Prostate gland (tissue), 2 donors: ENCODE results near the gene ALK.

Experiments used
- CTCF ChIP-seq, 4 experiments: fragments of 200-600 bp in 2 of 4; fragments of 450-650 bp in 2 of 4; sonication (generic) in 2 of 4; IDR thresholded peaks; 1 replicate in 3 of 4; 2 replicates in 1 of 4; pipeline ENCODE4 v1.5.1; 2016 to 2019; ENCODE audit warnings: antibody characterized with exemption in 4 of 4, mild to moderate bottlenecking in 2 of 4, moderate library complexity in 2 of 4
- POLR2A ChIP-seq: fragments of 450-650 bp; IDR thresholded peaks from one replicate; pipeline ENCODE4 v1.6.1; 2016; ENCODE audit warnings: antibody characterized with exemption, mild to moderate bottlenecking
- POLR2AphosphoS5 ChIP-seq: sonication (generic); formaldehyde crosslinking; IDR thresholded peaks from one replicate; pipeline ENCODE4 v1.6.1; 2017; ENCODE audit warnings: antibody characterized with exemption

DNA sequence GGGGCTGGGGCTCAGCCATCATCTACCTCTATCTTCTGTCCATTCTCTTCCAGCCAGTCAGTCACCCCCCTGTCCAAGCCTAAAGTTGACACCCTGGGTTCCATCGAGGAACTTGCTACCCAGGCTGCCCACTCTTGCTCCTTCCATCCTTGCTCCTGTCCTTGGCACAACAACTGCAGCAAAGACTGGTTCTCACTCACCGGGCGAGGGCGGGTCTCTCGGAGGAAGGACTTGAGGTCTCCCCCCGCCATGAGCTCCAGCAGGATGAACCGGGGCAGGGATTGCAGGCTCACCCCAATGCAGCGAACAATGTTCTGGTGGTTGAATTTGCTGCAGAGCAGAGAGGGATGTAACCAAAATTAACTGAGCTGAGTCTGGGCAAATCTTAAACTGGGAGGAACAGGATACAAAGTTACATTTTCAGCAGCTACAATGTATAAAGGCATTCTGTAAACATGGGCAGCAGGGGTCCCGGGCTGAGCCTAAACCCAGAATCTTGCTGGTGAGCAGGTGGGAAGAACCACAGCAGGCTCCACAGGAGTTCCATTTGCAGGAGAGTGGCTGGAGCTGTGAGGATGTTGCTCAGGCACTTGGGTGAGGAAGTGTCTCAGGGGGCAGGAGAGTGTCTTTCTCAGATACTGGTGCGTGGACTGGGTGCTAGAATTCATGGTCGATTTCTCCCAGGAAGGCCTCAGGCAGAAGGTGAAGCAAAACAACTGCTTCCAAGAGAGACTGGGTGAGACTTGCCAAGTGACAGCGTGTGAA is 700.7 kb downstream of the ALK start:
- no peak for TF ChIP-seq POLR2A
- TF ChIP-seq CTCF (IDR thresholded peaks at IDR 0.05) = no peak
- TF ChIP-seq POLR2AphosphoS5 = no peak
